Epidermal melanocyte (primary cell): ENCODE results near the gene ACVR1C.

Experiments
- DNase-seq: peaks from one replicate; pipeline ENCODE4 v3.0.0; 2011; ENCODE audit warnings: low spot score; ENCODE audit not compliant: insufficient read length

The ACVR1C gene

DNA sequence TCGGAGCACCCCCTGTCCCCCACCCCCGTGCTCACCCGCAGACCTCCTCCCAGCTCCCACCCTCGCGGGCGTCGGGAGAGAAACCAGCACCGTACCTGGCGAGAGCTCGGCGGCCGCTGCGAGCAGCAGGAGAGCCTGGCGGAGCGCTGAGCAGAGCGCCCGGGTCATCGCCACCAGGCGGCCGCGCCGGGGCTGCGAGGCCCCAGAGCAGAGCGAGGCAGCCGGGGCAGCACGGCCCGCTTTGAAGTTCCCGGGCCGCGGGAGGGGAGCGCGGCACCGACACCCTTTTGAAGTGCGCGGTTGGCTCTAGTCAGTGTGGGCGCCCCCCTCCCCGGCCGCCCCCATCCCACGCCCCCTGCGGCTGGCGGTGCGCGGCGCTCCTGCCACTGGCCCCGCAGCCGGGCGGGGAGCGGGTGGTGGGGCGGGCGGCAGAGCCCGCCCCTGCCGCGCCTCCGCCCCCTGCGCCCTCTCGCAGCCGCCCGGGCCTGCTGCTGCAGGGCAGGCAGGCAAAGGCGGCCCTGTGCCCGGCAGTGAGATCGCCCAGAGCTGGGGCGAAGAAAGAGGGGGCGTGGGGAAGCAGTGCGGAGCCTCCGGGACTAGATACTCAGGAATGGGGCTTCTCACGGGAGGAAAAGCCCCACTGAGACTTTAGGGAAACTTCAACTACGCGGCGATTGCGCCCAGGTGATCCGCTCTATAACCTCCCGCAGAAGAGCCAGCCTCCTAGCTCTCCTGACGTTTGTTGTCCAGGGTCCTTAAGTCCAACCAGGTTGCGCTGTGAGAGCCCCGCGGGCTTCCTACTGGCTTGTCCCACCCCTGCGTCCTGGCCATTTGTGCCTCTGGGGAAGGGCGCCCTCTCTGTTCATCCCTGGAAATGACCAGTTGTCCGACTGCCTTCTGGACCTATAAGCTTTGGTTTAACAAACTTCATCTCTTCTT is at the start of gene ACVR1C:
TSS of gene ACVR1C (minus strand) at position 388 of the 939 bp plus-strand sequence. CDS start at position 168, 220 bp downstream.
- peak; percentile 68 for DNase-seq

DNA sequence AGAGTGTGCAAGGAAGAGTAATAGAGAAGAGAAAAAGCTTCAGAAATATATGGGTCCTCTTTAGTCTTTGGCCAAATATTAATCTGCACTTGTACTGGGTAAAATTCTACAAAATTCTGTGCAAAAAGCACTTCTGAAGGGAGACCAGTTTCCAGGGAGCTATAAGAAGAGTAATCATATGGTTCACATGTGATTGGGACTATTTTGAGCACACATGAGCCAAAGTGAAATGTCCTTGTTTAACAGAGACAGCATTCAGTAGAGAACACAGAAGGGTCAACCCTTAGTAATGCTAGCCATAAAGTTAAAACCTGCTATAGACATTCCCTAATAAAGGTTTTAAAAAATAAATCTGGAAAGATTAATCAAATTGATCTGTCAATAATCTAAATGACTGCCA is 49.3 kb upstream of the ACVR1C start:
- DNase-seq: no peak

DNA sequence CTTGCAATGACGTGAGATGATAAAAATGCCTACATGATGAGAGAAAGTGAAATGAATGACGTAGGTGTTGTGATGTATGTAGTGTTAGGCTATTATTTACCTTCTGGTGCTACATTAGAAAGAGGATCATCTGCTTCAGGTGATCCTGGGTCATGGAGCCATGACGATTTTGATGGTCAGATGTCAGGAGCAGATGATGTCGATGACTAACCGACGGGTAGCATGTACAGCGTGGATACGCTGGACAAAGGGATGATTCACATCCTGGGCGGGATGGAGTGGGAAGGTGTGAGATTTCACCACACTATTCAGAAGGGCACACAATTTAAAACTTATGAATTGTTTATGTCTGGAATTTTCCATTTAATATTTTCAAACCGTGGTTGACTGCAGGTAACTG is 43.5 kb upstream of the ACVR1C start:
- DNase-seq: no peak

DNA sequence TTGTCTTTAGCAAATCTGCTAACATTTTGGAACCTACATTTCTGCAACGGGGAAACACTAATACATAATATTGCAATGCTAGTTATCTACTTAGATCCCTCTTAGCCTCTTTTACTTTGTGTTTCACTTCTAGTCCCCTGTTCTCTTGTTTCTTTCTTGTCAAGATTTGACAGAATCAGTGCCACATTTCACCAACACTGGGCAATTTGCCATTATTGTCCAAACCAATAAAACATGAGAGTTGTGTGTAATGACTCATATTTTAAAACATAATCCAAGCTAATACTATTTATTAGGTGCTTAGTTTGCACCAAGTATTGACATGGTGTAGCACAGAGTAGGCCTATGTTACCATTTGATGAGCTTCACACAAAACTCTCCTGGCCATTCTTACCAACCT is 33.7 kb upstream of the ACVR1C start:
- no peak for DNase-seq

DNA sequence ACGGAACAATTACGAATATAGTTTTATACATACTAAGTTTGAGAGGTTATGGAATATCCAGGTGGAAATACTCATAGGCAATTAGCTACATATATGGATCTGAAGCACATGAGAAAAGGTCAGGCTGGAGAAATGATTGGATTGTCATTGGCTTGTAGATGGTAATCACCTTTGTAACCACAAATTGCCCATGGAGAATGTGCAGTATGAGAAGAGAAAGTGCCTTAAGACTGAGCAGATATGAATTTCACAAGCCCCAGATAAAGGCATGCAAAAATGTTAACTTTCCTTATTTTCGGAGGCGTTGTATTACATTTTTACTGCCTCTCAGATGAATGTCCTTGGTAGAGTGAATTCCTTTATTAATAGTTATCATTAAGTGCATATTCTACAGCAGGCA is 33.1 kb upstream of the ACVR1C start:
- DNase-seq: no peak

DNA sequence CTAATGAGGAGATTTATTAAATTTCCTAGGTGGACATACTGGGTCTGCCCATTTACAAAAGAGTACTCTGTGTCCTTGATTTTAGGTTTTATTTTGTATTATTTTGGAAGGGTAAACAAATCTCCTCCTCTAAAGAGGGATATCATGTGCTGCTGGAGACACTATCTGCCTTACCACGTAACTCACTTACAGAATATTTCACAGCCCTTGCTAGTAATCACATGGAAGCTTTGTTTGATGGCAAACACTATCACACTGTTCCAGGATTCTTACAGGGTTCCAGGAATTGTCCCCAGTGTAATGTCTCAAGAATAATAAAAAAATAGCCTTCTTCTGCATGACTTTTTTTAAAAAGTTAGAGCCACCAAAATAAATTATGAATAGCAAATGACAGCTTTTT is 29.2 kb upstream of the ACVR1C start:
- DNase-seq: no peak

DNA sequence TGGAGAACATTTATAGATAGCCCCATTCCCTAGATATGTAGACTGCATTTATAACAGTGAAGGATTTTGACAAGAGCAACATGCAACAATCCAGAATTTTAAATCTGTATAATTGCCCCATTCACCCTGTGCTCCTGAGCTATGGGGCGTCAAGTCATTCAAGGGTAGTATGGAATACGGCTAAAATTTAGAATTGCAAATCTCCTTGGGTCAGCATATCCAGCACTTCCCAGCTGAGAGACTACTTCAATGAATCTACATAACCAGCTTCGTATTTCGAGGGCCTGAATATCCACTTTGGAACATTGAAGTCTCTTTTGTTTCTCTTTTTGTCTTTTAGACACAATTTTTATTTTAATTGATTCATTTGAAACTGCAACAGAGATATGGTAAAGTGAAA is 28.4 kb upstream of the ACVR1C start:
- no peak for DNase-seq

DNA sequence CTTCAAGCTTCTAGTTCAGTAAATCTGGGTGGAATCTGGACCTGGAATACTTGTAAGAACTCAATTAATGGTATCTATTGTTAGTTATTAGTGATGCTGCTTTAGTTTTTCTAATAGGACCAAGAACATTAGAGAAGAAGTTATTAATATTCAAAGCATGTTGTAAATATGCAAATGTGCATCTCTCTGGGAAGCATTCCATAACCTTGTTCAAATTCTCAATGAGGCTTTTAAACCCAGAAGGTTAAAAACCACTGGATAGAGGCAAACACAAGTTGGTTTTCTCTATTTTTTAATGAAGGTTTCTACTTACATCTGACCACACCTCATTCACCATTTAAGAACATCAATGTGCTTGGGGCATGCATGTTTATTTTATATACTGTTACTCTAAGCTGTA is 16.1 kb upstream of the ACVR1C start:
- no peak for DNase-seq

DNA sequence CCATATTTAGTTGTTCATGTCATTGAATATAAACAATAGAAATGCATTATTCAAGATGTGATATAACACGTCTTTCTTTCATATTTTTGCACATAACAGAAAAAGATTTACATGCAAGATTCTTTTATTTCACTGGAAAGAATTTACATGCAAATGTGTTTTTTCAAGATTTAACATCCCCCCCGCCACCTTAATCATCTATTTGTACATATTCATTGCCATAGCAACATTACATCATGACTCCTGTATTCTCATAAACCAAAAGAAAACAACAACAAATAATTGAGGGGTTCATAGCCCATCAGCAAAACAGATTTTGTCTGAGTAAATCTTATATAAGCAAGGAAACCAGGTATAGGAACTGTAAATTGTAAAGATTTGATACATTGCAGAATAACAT is 3.2 kb upstream of the ACVR1C start:
- no peak for DNase-seq

DNA sequence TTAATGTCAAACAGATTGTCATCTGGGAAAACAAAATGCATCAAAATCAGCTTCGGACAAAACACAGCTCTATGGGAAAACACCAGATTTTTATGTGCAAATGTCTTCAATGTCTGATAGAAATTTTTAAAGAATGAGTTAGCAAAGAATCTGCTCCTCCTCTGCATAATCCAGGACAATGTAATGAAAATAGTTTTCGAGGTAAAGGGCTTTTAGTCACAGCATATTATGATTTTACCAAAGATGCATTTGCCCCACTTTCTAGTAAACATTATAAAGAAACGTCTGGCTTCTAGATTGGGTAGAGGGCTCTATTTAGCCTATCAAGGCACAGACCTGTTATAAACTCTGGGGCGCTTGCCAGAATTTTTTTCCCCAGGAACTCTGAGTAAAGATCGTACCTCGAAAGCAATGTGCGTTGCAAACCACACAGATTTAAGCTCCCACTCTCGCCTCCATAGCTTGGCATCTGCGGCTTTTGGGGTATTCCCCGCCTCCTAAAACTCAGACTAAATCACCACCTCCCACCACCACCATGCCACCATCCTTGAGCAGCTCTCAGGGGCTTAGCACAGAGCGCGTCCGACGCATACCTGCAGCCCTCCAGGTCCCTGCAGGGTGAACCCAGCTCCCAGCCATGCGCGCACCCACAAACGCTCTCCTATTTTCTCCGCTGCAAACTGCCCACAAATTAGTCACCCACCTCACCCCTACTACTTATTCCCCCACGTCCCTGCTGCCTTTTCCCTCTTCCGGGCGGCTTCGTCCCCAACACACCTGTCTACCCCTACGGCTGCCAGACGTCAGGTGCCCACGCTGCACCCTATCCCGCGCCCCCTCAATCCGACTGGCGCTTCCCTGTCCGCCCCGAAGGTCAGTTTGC is 829 bp downstream of the ACVR1C start:
- no peak for DNase-seq

DNA sequence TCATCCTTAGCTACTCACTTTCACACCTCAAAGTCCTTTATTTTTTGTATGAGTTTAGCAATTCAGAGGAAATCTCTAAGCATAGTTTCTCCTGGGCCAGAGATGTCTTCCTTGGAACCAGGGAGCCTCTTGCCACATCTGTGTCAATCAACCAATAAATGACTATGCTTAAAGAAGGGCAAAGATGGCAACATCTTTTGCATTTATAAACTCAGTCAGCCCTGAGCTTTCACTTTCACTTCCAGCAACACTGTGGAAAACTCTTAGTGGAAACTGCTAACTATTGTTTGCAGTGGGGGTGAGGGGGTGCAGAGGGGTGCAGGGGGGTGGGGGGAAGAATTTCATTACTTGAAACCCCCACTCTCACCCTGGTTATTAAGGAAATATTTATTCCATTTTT is 3.4 kb downstream of the ACVR1C start:
- no peak for DNase-seq

DNA sequence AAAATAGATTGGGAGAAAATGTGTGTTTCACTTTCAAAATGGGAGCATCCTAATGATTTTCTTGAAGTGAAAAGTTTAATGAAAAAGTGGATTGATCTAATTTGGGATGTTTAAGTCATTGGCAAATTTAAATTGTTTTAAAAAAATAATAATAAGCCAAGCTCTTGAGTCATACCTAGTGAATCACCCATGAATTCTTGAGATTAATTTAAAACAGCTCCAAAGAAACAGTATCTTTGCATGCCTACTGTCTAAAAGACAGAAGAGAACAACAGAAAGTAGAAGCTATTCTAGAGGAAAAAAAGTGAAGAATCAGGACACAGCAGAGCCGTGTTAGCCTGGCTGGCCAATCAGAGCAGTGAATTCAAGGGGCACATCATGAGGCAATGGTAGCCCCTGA is 7.7 kb downstream of the ACVR1C start:
- DNase-seq: no peak

DNA sequence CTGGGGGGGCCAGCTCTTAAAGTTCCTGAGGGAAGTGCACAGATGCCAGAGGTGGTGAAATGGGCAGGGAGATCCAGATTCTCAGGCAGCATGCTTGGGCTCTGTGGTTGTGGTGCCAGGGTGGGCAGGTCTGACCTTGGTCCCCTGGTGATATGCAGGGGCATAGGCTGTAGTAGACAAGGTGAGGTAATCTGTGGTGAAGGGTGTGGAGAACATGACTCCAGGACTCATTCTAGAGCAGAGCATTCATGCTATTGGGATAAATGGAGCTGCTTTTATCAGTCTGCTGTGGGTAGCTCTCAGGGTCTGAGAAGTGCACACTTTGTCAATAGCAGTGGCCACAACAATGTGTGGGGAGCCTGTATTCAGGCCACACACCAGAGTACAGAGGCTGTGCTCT is 16.9 kb downstream of the ACVR1C start:
- DNase-seq: no peak

DNA sequence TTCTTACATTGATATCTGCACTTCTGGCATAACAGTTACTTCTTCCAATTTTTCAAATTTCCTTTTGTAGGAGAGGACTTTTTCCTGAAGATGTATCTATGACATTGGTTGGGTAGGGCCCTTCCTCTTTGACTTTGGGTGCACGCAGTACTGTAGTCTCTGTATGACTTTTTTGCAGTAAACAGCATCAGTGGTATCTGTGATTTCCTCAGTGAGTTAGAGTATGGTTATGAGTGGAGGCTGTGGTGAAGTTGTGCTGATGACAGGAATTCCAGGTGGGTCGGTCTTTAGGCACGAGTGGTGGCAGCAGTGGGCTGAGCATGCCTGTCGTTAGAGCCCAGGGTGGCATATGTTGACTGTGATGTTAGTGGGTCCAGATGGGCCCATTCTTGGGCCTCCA is 17.6 kb downstream of the ACVR1C start:
- DNase-seq: no peak

DNA sequence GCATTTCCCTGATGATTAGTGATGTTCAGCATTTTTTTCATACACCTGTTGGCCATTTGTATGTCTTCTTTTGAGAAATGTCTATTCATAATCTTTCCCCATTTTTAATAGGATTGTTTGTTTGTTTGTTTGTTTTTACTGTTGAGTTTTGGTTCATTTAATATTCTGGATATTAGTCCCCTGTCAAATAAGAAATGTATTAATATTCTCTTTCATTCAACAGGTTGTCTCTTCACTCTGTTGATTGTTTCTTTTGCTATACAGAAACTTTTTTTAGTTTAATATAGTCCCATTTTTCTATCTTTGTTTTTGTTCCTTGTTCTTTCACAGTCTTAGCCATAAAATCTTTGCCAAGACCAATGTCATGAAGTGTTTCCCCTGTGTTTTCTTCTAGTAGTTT is 22.1 kb downstream of the ACVR1C start:
- no peak for DNase-seq

DNA sequence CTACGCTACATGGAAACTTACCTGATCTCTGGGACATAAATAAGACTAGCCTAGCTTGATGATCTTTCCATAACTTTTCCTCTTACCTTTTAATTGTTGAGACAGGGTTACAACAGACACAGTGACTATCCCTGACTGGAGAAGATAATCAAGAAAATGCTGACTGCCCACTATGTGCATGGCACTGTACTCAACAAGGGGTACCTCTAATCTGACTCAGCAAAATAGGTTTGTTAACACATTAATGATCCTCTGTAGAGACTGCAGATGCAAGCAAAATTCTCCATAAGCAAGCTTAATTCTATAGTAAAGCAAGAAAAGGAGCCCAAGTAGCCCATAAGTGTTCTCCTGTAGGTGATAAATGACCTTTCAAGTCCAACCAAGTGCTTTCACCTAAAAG is 25.5 kb downstream of the ACVR1C start:
- no peak for DNase-seq

DNA sequence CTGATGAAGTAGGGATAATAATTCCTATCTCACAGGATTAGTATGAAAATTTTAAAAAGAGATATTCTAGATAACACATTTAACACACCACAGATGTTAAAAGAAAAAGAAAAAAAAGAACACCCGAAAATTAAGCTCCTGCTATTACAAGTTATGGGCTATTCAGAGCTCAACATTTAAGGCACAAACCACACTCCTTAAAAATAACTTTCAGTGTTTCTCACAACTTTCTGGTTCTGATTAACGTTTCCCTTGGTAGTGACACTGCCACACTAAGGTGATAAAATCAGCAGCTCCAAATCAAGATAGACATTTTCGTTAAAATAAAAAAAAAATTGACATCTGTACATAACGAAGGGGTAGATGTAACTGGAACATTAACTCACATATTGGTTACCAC is 26.9 kb downstream of the ACVR1C start:
- DNase-seq: no peak

DNA sequence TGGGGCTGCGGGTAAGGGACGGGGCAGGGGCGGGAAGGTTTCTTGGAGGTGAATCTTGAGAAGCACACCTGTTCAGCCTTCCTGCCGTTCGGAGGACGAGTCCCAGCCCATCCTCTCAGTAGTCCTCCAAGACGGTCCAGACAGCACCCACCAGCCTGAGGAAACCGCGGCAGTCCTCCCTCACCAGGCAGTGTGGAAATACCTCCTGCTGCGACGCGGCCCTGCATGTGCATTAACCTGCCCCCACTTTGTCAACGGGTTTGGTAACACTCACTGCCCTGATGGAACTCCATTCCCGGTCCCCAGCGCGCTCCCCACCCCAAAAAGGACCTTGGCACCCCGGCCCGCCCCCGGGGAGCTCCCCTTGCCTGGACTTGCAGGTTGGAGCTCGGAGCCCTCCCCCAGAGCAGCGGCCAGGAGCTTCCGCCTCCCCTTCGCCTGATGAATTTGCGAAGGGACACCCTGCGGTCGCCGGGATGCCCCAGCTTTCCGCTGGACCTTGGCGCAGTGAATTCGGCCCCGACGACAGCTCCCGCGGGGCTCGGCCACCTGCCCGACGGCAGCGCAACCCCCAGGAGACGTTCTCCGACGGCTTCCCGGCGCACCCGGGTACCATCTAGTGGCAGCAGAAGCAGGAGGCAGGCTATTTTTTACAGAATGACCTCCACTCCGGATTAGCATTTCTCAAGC is 31.5 kb downstream of the ACVR1C start:
- DNase-seq: no peak

DNA sequence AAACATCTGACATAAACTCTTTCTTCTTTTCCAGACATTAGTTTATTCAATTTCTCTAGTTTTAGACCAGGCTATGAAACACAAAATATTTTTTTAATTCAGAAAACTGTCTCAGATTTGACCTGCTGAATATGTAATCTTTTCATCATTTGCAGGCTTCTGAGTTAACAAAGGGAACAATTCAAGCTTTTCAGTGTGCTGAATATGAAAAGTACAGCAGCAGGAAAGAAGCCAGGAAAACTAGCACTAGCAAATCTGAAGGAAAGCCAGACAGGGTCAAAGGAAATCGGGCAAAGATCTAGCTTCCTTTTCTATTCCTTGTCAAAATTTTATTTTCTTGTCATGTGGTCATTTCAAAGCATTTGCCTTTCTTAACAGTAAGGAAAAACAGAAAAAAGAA is 35.3 kb downstream of the ACVR1C start:
- no peak for DNase-seq

DNA sequence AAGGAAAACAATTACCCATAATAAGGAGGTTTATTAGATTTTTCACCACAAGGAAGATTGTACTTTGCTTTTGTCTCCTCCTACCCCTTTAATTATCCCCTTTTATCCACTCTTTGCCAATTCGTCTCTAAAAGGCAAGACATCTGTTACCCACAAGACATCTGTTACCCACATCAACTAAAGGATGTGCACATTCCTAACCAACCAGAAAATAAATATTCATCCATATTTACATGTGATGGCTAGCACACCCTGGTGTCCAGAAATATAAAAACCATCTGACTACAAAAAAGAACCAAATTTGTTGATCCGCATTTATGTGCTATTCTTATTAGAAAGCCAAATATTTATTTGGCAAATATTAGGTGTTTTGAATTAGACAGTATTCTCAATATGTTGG is 35.7 kb downstream of the ACVR1C start:
- no peak for DNase-seq

DNA sequence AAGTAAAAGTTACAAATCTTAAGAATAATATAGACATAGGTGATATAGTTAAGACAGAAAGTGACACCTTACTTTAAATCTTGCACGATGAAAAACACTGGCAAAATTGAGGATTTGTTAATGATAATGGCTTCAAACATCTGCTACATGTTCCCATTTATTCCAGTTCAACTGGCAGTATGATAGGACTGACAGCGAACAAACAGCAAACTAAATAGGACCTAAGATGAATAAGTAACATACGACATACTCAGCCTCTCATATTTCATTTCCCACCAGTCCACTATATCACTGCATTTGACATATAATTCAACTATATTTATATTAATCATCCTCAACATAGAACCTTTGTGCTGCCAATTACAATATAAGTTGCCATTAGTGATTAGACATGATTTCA is 36.3 kb downstream of the ACVR1C start:
- no peak for DNase-seq

DNA sequence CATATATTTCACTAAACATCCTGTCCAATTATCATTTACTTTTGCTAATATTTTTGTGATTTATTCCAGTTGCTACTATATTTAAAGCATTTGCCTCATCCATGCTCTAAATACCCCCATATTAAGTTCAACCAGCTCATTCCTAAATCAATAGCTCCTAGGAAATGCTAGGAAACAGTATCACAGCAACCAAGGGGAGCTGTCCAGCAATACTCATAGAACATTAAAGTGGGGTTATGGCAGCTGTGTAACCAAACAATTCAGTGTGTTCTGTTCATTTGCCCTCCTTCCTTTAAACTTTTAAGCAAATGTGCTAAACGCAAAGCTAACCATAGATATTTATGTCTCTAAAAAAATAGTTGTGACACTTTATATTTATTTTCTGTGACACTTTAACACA is 41.1 kb downstream of the ACVR1C start:
- DNase-seq: no peak
